ENCODE measurements around the gene NEK6.

GRCh38 chr9:124218987-124219461 is 38.7 kb upstream of the NEK6 start:
- TF ChIP-seq CTCF (conservative IDR thresholded peaks at IDR 0.05) (no peak), EZH2 (IDR thresholded peaks at IDR 0.05; ENCODE audit: low read depth) (no peak)

Measured in PC-9 (cell line).